ENCODE results near the gene GP1BB.

GP1BB gene

DNA sequence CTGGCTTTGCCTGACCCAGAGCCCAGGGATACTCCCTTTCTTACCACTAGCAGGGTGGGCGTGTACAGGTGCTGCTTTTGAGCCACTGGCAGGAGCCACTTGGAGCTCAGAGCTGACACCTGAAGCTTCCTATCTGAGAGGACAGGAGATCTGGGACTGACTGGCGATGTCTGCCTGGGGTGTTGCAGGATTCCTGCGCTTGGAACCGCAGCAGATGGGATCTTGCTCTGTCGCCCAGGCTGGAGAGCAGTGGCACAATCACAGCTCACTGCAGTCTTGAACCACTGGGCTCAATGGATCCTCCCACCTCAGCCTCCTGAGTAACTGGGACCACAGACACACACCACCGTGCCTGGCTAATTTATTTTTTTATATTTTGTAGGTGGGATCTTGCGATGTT is 17.7 kb downstream of the GP1BB start:
- no peak for DNase-seq (ENCODE audit: low read depth, low spot score)

DNA sequence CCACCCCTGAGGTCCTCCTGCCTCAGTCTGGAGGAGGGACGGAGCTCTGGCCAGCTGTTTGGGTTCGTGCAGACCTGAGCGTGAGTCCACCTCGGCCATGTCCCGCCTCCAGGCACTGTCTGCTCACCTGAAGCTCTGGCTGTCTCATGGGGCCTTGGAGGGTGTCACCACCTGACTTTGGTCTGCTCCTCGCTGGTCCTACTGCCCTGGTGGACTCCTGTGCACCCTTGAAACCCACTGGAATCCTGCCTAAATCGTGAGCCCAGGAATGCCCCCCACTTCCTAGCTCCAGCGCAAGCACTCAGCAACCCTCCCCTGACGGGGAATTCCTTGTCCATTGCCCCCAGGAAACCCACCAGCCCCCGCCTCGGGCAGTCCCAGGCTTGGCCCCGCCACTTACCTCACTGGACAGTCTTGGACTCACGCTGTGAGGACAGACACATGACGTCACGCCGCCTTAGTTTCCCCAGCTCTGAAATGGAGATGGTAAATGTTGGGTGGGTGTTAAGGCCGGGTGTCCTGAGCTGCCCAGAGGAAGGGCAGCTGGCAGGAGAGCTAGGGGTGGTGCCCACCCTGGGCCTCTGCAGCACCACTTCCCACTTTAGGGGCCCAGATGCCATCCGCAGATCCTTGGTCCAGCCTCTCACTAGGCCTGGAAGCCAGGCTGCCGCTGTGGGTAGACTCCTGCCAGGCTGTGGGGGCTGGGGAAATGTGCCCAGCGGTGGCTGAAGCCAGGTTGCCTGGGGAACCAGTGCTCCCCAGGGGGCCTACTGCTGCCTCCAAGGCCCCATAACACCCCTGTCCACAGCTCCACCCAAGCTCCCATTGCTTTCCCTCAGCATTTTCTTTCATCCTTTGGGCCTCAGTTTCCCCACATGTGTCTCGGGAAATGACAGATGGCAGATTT is 19.1 kb downstream of the GP1BB start:
- no peak for DNase-seq (ENCODE audit: low read depth, low spot score)

DNA sequence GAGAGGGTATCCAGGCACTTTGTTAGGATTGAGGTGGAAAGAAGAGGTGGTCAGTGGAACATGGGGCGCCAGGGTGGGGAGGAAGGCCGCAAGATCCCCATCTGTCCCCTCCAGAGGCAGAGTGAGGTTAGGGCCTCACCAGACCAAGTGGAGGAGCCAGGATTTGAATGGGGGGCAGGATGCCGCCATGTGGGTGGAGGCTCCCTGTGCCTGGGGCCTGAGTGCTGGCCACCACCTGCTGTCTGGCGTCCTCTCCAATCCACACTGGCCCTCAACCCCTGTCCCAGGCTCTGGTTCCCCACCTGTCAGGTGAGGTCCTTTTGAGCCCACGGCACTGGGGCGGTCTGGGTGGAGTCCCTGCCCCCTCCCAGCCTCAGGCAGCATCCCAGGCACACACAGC is 19.7 kb downstream of the GP1BB start:
- no peak for DNase-seq (ENCODE audit: low read depth, low spot score)

DNA sequence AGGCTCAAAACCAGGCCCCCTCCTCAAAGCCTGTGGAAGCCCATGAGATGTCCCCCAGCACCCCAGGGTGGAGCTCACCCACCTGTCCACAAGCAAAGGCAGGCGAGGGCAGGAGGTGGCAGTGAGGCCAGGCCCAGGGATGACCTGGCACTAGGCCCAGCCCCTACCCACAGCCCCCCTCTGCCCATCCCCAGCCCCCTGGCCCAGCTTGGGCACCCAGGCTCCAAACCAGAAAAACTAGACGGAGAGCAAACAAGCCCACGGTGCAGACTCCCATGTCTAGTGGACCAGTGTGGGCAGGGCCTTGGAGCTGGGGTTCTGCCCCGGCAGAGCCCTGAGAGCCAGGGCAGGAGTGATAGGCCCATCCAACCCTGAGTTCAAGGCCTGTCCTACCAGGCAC is 20.3 kb downstream of the GP1BB start:
- no peak for DNase-seq (ENCODE audit: low read depth, low spot score)

DNA sequence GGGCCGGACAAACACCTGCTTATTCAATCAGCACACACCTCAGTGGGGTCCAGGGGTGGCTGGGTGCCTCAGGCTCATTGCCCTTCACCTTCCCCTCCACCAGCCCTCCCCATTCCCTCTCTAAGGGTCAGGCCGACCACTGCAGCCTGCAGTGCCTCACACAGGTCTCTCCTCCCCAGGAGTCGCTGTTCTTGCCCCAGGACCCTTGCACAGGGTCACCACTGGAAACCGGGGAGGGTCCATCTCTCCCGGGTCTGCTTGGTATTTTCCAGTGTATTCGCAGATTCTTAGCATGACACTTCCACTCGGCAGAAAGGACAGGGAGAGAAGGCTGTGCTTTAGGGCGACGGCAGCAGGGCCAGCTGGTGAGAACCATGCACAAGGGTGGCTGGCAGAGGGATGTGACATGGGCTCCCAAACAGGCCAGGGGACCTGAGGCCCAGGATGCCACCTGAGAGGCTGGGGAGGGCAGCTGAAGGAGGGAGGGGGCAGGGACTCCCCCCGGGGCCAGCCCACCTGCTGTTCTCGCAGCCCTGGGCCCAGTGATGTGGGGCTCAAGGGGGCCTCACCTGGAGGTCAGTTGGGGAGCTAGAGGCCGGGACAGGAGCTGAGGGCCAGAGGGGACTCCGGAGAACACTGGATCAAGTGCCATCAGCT is 21.1 kb downstream of the GP1BB start:
- DNase-seq (ENCODE audit: low read depth, low spot score): no peak

DNA sequence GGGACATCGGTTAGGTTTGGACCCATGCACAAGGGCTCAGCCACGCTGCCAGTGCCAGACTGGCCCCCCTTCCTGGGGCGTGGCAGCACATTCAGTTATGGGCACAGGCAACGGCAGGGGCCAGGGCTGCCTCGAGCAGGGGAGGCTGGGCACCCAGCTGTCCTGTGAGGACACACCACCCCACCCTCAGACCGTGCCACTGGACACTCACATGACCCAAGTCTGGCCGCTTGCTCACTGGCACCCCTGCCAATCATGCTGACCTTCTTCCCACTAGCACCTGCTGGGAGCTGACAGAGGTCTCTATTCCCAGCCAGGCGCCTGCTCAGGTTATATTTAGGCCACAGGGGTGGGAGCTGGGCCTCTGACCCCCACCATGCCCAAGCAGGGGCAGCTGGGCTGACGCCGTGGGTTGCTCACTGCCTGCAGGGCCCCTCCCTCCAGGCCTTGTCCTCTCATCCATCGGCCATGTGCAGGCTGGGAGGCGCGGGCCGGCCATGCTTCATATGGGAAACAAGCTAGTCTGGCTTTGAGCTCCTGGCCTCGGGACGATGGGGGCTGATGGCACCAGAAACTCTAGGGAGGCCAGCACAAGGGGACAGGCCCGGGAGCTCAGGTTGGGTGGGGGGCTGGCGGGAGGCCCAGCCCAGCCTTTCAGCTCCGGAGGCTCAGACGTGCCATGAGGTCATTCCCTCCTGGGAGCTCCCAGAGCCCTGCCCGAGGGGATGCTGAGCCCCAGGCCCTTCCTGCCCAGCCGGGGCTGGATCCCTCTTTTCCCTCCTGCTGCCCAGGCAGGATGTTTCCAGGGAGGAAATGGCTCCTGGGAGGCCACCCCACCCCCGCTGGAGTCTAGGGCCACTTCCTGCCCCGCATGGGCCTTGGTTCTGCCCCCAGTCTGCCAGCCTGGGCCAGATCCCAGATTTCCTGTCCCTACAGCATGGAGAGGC is 22.1 kb downstream of the GP1BB start:
- DNase-seq (ENCODE audit: low read depth, low spot score): no peak

DNA sequence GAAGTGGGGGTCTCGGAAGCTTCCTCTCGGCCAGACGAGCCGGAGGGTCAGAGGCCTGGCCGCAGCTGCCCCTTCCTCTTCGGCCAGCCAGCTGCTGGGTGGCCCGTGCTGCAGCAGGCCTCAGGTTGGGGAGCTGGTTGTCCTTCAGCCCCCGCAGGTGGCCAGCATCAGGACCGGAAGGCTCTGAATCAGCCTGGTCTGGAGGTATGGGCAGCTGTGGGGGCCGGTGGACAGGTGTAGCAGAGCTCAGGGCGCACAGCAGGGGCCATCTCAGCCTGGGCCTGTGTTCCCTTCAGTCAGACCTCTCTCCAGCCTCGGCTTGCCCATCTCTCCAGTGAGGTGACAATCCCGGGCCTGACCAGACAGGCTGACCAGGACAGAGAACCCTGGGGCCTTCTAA is 23.4 kb downstream of the GP1BB start:
- no peak for DNase-seq (ENCODE audit: low read depth, low spot score)

DNA sequence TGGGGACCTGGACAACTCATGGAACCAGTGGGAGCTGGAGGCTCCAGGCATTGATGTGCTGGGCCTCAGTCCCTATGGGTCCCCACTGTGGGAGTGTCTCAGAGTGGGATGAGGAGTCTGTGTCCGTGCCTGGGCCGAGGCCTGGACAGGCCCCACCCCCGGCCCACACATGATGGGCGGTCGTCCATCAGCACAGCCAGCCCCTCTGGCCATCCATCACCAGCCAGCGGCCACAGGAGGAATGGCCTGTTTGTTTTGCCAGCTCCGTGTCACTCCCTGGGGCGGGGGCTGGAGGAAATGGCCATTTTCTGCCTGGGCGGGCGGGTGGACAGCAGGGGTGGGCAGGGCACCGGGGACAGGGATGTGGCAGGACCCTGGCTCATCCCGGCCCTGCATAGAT is 24.2 kb downstream of the GP1BB start:
- DNase-seq (ENCODE audit: low read depth, low spot score): no peak

DNA sequence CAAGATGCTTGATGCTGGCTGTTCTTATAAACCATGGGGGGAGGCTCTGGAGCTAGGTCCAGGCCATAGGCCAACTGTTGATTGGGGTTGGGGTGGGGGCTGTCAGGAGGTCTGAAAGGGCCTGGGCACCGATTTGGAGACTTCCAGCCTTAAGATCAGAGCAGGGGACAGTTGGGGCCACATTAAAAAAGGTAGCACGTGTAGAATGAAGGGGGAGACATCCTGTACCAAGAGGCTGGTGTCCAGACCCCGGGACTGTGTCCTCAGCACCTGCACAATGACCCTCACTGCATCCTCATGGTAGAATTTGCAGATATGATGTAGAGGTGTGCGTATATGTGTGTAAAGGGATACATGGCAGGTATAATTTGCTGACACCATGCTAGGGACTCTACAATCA is 24.8 kb downstream of the GP1BB start:
- DNase-seq (ENCODE audit: low read depth, low spot score): no peak

DNA sequence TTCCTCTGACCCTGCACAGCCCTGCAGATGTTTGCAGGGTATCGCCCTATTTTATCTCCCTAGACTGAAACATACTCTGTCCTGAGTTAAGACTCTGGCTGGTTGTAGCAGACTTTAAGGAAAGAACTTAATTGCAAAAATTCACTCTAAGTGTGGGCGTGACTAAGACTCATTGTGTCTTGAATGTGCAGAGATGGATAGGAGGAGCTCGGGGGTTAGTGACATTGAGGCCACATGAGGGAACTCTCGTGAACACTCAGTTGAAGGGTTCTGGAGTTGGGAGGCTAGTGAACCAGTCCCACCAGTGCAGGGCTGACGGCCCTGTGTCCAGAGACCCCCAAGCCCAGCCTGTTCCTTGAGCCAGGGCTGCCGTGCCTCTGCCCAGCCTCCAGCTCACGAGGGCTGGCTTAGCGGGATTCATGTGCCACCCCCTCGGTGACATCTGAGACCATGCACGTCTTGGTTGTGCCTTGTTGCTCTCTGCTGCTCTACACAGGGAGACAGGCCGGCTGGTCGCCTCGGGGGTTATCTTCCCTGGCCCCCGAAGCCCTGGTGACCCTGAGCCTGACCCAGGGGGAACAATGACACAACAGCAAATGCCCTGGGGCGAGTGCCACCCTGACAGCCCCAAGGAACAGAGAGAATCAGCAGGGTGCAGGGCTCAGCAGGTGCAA is 25.8 kb downstream of the GP1BB start:
- DNase-seq (ENCODE audit: low read depth, low spot score): no peak

DNA sequence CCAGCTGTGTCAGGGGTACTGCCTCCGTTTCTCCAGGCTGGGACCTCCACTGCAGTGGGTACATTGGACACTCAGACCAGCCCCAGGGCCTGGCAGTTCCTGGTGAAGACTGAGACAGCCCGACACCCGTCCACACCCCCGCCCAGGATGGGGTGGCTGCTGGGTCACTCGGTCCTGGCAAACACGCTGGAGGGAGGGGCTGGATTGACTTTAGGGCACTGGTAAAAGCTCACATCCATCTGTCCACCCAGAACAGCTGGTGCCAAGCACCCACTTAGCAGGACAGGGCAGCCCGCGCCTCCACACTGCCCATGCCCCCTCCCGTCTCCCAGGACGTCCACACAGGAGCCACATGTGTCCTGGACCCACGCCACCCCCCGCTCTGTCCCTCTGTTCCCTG is 26.5 kb downstream of the GP1BB start:
- no peak for DNase-seq (ENCODE audit: low read depth, low spot score)

DNA sequence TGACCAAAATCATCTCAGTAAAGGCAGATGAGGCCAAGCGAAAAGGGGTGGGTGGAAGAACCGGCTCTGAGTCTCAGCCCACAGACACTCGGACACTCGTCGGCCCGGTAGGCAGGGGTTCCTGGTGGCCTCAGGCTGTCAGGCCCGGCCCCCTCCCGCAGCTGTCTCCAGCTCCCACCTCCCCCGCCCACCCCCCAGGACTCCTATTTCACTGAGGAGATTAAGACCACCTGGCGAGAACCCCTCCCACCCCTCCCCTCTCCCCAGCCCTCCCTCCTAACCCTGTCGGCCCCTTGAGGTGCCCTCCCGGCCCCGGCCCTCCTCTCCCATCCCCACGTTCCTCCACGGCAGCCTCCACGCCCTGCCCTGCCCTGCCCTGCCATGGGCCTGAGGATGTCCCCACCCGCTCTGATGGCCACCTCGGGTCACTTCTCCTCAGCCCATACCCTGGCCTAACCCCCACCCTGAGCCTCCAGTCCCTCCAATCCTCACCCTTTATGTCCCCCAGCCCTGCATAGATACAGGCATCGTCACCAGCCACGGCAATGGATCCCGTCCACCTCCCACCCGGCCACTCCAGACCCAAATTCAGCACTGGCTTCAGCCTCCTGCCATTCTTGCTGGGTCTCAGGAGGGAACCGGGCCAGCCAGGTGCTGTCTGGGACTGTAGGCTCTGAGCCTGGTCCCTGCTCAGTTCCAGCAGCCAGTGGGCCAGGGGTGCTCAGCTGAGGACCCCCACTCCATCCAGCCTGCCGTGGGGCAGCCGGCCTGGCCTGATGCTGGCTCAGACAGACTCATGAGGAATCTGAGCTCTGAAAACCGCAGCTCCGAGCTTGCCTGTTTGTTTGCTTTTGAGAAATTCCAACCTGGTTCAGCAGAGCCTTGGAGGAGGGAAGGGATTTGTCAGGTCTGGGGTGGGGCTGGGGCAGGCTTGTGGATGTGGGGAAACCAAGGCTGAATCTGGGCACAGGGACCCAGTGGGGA is 27.5 kb downstream of the GP1BB start:
- DNase-seq (ENCODE audit: low read depth, low spot score): no peak

DNA sequence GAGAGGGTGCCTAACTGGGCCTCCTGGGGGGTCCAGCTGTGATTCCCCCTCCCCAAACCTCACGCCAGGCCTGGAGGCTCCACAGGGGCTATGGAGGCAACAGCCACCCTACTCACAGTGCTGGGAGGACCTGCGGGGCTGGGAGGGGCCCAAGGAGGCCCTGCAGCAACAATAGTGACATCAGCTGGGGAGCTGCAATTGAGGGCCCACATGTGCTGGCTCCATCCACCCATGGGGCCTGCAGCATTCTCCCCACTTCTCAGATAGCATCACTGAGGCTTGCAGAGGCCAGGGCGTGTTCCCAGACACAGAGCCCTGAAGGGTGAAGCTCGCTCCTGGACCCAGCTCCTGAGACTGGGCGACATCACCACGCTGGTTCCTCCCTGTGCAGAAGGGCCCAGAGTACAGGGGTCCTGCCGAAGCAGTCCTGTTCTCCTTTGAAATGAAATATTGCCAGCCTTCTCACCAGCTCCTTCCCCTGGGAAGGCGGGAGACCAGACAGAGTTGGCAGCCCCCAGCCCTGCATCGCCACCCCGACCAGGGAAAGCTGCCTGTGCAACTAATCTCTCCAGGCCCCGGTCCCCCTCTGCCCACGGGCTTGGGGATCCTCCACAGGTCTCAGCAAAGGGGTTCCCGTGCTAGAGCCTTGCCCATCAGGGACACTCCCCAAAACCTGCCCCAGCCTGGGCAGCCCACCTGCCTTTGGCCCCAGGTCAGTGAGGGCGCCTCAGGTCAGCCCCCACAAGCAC is 28.3 kb downstream of the GP1BB start:
- no peak for DNase-seq (ENCODE audit: low read depth, low spot score)

DNA sequence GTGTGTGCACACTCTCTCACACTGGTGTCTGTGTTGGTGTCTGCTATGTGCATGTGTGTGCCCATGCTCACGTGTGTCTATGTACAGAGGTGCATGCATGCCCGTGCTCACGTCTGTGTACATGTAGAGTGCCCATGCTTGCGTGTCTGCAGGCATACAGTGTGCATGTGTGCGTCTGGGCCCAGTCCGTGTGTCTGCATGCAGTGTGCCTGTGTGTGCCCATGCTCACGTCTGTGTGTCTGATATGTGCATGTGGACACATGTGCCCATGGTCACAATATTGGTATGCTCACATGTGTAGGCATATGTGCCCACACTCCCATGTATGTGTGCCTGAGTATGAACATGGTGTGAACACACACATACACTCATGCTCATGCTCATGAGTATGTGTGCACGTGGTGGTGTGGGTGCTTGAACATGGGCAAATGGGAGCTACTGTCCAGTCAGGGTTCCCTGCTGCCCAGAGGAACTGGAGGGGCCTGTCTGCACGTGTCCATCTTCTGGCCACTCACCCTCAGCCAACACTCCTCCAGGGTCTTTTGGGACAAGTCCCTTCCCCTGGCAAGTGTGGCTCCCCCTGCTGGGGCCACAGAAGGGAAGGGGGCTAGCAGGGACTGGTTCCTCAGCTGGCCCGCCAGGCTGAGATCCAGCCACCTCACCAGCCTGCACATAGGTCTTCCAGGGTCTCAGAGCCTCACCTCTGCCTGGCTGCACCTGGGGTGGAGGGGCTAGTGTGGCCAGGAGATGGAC is 29.9 kb downstream of the GP1BB start:
- no peak for DNase-seq (ENCODE audit: low read depth, low spot score)

DNA sequence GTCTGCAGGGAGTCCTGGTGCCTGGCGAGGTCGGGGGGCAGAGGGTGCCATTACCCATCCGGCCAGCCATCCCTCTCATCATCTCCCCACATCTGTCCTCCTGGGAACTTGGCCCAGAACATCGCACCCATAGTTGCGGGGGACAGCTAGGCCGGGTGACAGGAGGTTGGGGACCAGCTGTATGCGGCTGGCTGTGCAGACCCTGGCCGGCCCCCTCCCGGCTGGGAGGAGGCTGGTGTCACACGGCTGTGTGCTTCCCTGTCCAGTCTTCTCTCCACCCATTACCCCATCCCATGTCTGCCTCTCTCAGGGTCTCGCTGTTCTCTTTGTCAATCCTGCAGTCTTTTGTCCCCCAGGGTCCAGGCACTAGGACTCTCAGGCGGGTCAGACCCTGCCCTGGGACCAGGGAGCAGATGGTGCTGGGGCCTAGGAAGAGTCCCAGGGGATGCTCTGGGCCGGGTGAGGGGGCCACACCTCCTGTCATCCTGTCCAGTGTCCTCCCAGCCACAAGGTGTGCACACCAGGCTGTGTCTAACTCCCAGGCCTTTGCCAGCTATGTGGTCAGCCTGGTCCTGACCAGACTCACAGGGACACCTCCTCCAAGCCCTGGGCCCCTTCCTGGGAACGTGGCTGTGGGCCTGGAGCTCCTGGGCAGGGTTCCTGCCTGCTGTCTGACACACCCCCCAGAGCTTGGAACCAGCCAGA is 30.8 kb downstream of the GP1BB start:
- DNase-seq (ENCODE audit: low read depth, low spot score): no peak

DNA sequence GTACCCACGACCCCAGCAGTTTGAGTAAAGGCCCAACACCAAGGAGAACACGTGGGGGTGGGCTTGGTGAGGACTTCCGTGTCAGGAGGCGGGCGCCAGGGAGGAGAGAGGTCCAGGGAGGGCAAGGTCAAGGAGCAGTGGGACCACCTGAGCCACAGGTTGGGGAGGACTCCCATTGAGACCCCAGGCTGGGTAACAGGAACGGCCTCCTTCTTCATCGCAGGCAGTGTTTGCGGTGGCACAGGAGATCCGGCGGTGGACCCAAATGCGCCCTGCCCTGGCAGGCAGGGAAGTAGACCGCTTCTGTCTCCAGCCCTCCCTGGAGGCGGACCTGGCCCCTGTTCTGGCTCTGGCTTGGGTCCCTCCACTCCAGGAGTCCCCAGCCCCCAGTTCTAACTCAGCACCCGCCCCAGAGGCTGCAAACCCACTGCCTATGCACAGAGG is 31.4 kb downstream of the GP1BB start:
- no peak for DNase-seq (ENCODE audit: low read depth, low spot score)

DNA sequence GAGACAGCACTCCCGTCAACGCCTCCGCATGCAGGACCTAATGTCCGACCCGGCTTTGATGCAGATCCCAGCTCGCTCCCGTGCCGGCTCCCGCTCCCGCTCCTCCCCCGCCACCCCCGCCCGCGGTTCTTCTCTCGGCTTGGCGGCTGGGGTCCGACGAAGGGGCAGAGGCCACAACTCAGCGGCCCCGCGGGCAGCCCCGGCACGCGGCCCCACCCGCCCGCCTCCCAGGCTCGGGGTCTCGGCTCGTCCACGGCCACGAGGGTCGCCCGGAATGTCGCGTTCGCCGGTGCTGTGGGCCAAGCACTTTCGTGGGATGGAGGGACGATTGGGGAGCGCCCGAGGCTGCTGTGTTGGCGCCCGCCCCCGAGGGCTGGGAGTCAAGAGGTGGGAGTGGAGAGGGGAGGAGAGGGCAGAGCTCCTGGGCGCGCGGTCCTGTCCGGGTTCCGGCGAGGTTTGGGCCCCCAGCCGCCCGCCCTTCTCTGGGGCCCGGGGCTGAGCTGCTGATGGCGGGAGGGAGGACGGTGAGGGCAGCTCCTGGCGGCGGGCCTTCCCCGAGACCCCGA is 31.9 kb downstream of the GP1BB start:
- DNase-seq (ENCODE audit: low read depth, low spot score): no peak
